Heart left ventricle (tissue), 13 donors: ENCODE measurements around the gene LMF1.

Experiments
- POLR2A ChIP-seq, 2 donors: fragments of 450-650 bp; IDR thresholded peaks; one replicate each; pipeline ENCODE4 v1.6.1; 2017; ENCODE audit warnings: antibody characterized with exemption in 2 of 2, mild to moderate bottlenecking in 2 of 2, moderate library complexity in 2 of 2
- TF ChIP-seq, protein P1 (sequence below), 12 donors: fragments of 200-600 bp; sonication (generic) in 4 of 12; IDR thresholded peaks; one replicate each; pipeline versions ENCODE4 v1.5.0 to v1.8.0; 2018 to 2022; ENCODE audit warnings: antibody characterized with exemption in 12 of 12, mild to moderate bottlenecking in 5 of 12
- donor health status: ischemic (EF 13 %, LVEDD 7.1; RV severe dilation, severe dysfunction).
- donor health status: DM: no; HTN: yes; CAD: no.
- donor health status: DM: no; HTN: no; CAD: no.
- donor health status: ischemic (EF 25% LVEDD 6.9; RV normal size, moderate dysfunction).
- donor health status: ischemic (EF 25% LVEDD 5.7; RV mildly dilated, moderate dysfunction).
- donor health status: ischemic (EF 35%, LVEDD 5.7; RV mildly dilated, moderate dysfunction).
- donor health status: nonischemic (EF 11% LVEDD 7.7; RV severe dilation, severe dysfunction).
- donor health status: DM: yes; HTN: yes; CAD: no.
- donor health status: PGD.
- donor health status: ischemic (EF 29% LVEDD 5.4; RV normal size, mild dysfunction).
- donor health status: nonischemic (EF 23%, LVEDD 6.1; RV moderate dilation, normal function).

DNA sequence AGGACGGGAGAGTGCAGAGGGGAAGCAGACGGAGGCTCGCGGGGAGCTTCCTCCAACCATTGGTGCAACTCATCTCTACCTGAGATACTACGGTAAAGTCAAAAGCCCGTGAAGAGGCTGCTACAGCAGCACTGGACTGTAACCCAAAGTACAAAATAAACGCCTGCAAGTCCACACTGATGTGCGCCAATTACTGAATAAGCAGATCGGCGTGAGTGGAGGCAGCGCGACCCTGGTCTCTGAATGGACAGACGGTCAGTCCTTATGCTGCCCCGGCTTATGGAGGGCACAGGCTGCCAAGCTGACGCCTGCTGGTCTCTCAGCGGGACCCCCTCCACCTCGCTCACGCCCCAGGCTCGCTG lies 58.5 kb downstream of the LMF1 start:
- TF ChIP-seq, protein P1, sequence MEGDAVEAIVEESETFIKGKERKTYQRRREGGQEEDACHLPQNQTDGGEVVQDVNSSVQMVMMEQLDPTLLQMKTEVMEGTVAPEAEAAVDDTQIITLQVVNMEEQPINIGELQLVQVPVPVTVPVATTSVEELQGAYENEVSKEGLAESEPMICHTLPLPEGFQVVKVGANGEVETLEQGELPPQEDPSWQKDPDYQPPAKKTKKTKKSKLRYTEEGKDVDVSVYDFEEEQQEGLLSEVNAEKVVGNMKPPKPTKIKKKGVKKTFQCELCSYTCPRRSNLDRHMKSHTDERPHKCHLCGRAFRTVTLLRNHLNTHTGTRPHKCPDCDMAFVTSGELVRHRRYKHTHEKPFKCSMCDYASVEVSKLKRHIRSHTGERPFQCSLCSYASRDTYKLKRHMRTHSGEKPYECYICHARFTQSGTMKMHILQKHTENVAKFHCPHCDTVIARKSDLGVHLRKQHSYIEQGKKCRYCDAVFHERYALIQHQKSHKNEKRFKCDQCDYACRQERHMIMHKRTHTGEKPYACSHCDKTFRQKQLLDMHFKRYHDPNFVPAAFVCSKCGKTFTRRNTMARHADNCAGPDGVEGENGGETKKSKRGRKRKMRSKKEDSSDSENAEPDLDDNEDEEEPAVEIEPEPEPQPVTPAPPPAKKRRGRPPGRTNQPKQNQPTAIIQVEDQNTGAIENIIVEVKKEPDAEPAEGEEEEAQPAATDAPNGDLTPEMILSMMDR (IDR thresholded peaks at IDR 0.05): no peak
- no peak for TF ChIP-seq POLR2A (IDR thresholded peaks at IDR 0.05)
